ENCODE results near the gene NPAT.
A peak's percentile ranks its signal among the peaks of the same experiment; 100 is the strongest.

The NPAT gene

DNA sequence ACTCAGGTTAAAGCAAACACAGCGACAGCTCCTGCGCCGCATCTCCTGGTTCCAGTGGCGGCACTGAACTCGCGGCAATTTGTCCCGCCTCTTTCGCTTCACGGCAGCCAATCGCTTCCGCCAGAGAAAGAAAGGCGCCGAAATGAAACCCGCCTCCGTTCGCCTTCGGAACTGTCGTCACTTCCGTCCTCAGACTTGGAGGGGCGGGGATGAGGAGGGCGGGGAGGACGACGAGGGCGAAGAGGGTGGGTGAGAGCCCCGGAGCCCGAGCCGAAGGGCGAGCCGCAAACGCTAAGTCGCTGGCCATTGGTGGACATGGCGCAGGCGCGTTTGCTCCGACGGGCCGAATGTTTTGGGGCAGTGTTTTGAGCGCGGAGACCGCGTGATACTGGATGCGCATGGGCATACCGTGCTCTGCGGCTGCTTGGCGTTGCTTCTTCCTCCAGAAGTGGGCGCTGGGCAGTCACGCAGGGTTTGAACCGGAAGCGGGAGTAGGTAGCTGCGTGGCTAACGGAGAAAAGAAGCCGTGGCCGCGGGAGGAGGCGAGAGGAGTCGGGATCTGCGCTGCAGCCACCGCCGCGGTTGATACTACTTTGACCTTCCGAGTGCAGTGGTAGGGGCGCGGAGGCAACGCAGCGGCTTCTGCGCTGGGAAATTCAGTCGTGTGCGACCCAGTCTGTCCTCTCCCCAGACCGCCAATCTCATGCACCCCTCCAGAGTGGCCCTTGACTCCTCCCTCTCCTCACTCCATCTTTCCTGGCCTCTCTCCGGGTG, at the start of gene NPAT, which contains the start of gene ATM:
NPAT (minus strand) TSS at position 65 of the 774 bp plus-strand sequence. CDS start 102 bp downstream, outside the sequence.
ATM (plus strand) TSS at position 494 of the 774 bp plus-strand sequence. CDS start 4,558 bp downstream, outside the sequence.
- peaks cover 3% of the 10 kb centered on the region for H3K36me3 ChIP-seq (ENCODE audit: control insufficient read depth, low read depth, low read length)
- H3K27ac ChIP-seq (ENCODE audit: low read length), result peak within 1 kb of the TSS; percentile 95
- H3K27me3 ChIP-seq (ENCODE audit: control insufficient read depth, insufficient read depth, low read length), result no peaks in the 10 kb centered on the region
- H3K4me1 ChIP-seq (ENCODE audit: control insufficient read depth, low read depth, low read length), result peaks cover 42% of the 10 kb centered on the region
- no peaks in the 10 kb centered on the region for H3K9me3 ChIP-seq (ENCODE audit: control insufficient read depth, low read depth, low read length)
- H3K4me3 ChIP-seq (ENCODE audit: low read length), result peak within 1 kb of the TSS; percentile 98
- peak within 1 kb of the TSS; percentile 96 for H3K9ac ChIP-seq (ENCODE audit: low read length)

DNA sequence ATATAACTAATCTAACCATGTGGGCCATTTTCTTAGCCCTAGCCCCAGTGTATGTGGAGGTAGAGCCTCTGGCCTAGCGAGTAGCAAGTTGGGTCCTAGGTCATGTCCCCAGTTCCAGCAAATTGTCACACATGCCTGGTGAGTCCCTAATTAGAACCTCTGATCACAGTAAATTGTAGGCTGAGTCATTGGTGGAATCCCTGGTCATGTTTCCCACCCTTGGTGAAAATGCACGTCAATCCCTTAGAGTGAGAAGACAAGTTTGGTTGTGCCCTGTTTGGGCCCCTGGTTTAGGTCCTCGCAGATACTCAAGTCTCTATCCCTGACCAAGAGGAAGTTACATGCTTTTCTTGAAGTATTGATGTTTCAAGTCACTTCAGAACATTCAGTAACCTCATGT, 47.1 kb upstream of the NPAT start:
- no peaks in the 10 kb centered on the region for H3K9me3 ChIP-seq (ENCODE audit: control insufficient read depth, low read depth, low read length)
- no peak overlapping the region for H3K4me3 ChIP-seq (ENCODE audit: low read length)
- no peak overlapping the region for H3K9ac ChIP-seq (ENCODE audit: low read length)
- H3K36me3 ChIP-seq (ENCODE audit: control insufficient read depth, low read depth, low read length), result peaks cover 39% of the 10 kb centered on the region
- no peaks in the 10 kb centered on the region for H3K4me1 ChIP-seq (ENCODE audit: control insufficient read depth, low read depth, low read length)
- no peaks in the 10 kb centered on the region for H3K27me3 ChIP-seq (ENCODE audit: control insufficient read depth, insufficient read depth, low read length)
- no peak overlapping the region for H3K27ac ChIP-seq (ENCODE audit: low read length)

- no peak overlapping the region for H3K9ac ChIP-seq (ENCODE audit: low read length)
- no peak overlapping the region for H3K27ac ChIP-seq (ENCODE audit: low read length)
- no peak overlapping the region for H3K4me3 ChIP-seq (ENCODE audit: low read length)
- H3K9me3 ChIP-seq (ENCODE audit: control insufficient read depth, low read depth, low read length), result no peaks in the 10 kb centered on the region
- H3K27me3 ChIP-seq (ENCODE audit: control insufficient read depth, insufficient read depth, low read length), result no peaks in the 10 kb centered on the region
- peaks cover 73% of the 10 kb centered on the region for H3K36me3 ChIP-seq (ENCODE audit: control insufficient read depth, low read depth, low read length)
- no peaks in the 10 kb centered on the region for H3K4me1 ChIP-seq (ENCODE audit: control insufficient read depth, low read depth, low read length)
These were observed 30.7 kb upstream of the NPAT start for GRCh38 chr11:108253176-108253575.

DNA sequence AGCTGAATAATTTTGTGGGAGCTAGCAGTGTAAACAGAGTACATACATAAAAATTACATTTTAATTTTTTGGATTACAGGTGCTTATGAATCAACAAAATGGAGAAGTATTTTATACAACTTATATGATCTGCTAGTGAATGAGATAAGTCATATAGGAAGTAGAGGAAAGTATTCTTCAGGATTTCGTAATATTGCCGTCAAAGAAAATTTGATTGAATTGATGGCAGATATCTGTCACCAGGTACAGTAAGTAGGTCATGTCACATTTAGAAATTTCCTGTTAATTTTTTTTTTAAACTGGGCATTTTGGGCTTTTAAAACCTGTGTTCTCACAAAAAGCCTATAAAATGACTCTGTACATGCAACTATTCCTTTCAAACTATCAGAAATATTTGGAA, 24.4 kb upstream of the NPAT start:
- no peaks in the 10 kb centered on the region for H3K4me1 ChIP-seq (ENCODE audit: control insufficient read depth, low read depth, low read length)
- no peak overlapping the region for H3K9ac ChIP-seq (ENCODE audit: low read length)
- H3K4me3 ChIP-seq (ENCODE audit: low read length), result no peak overlapping the region
- H3K36me3 ChIP-seq (ENCODE audit: control insufficient read depth, low read depth, low read length), result peaks cover 44% of the 10 kb centered on the region
- H3K27ac ChIP-seq (ENCODE audit: low read length), result no peak overlapping the region
- H3K27me3 ChIP-seq (ENCODE audit: control insufficient read depth, insufficient read depth, low read length), result no peaks in the 10 kb centered on the region
- no peaks in the 10 kb centered on the region for H3K9me3 ChIP-seq (ENCODE audit: control insufficient read depth, low read depth, low read length)

GRCh38 chr11:108246308-108246707, 23.9 kb upstream of the NPAT start:
- Histone ChIP-seq H3K4me3 (ENCODE audit: low read length) (no peak overlapping the region), H3K9ac (ENCODE audit: low read length) (no peak overlapping the region), H3K4me1 (ENCODE audit: control insufficient read depth, low read depth, low read length) (no peaks in the 10 kb centered on the region), H3K9me3 (ENCODE audit: control insufficient read depth, low read depth, low read length) (no peaks in the 10 kb centered on the region), H3K36me3 (ENCODE audit: control insufficient read depth, low read depth, low read length) (peaks cover 41% of the 10 kb centered on the region), H3K27me3 (ENCODE audit: control insufficient read depth, insufficient read depth, low read length) (no peaks in the 10 kb centered on the region), H3K27ac (ENCODE audit: low read length) (no peak overlapping the region)

- H3K4me1 ChIP-seq (ENCODE audit: control insufficient read depth, low read depth, low read length), result no peaks in the 10 kb centered on the region
- no peak overlapping the region for H3K4me3 ChIP-seq (ENCODE audit: low read length)
- H3K27ac ChIP-seq (ENCODE audit: low read length), result no peak overlapping the region
- peaks cover 16% of the 10 kb centered on the region for H3K36me3 ChIP-seq (ENCODE audit: control insufficient read depth, low read depth, low read length)
- H3K9me3 ChIP-seq (ENCODE audit: control insufficient read depth, low read depth, low read length), result no peaks in the 10 kb centered on the region
- no peak overlapping the region for H3K9ac ChIP-seq (ENCODE audit: low read length)
- no peaks in the 10 kb centered on the region for H3K27me3 ChIP-seq (ENCODE audit: control insufficient read depth, insufficient read depth, low read length)
These were observed 20.0 kb upstream of the NPAT start for GRCh38 chr11:108242422-108242821.

DNA sequence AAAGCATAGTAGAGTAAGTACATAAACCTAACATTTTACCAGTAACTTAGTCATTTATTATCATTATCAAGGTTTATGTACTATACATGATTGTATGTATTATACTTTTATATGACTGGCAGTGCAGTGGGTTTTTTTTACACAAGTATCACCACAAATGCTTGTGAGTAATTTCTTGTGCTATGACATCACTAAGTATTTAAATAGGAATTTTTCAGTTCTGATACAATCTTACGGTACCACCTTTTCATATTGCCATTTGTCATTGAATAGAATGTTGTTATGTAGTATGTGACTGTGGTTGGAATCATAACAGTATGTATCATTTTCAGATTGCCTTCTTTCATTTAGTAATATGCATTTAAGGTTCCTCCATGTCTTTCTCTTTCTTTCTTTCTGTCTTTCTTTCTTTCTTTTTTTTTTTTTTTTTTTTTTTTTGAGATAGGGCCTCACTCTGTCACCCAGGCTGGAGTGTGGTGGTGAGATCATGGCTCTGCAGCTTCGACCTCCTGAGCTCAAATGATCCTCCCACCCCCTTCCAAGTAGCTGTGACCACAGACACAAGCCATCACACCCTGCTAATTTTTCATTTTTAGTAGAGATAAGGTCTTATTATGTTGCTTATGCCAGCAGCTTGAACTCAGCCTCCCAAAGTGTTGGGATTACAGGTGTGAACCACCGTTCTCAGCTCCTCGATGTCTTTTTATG, 19.0 kb upstream of the NPAT start:
- Histone ChIP-seq H3K36me3 (ENCODE audit: control insufficient read depth, low read depth, low read length) (peaks cover 17% of the 10 kb centered on the region), H3K4me3 (ENCODE audit: low read length) (no peak overlapping the region), H3K4me1 (ENCODE audit: control insufficient read depth, low read depth, low read length) (no peaks in the 10 kb centered on the region), H3K9me3 (ENCODE audit: control insufficient read depth, low read depth, low read length) (no peaks in the 10 kb centered on the region), H3K9ac (ENCODE audit: low read length) (no peak overlapping the region), H3K27ac (ENCODE audit: low read length) (no peak overlapping the region), H3K27me3 (ENCODE audit: control insufficient read depth, insufficient read depth, low read length) (no peaks in the 10 kb centered on the region)

DNA sequence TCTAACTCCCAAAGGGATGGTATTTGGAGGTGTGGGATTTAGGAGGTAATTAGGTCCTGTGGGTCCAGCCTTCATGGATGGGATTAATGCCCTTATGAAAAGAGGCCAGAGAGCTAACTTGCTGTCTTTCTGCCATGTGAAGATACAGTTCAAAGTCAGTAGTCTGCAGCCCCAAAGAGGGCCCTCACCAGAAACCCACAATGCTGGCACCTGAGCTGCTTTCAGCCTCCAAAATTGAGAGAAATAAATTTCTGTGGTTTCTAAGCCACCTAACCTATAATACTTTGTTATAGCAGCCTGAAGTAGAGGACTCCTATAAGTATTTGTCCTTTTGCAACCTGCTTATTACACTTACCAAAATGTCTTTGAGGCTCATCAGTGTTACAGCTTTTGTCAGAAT, 16.6 kb upstream of the NPAT start:
- H3K9ac ChIP-seq (ENCODE audit: low read length), result no peak overlapping the region

GRCh38 chr11:108237058-108237481, 14.6 kb upstream of the NPAT start:
- peaks cover 31% of the 10 kb centered on the region for H3K36me3 ChIP-seq (ENCODE audit: control insufficient read depth, low read depth, low read length)
- no peak overlapping the region for H3K4me3 ChIP-seq (ENCODE audit: low read length)

More for the DNA sequence above, 16.6 kb upstream of the NPAT start:
- Histone ChIP-seq H3K4me3 (ENCODE audit: low read length) (no peak overlapping the region), H3K27me3 (ENCODE audit: control insufficient read depth, insufficient read depth, low read length) (no peaks in the 10 kb centered on the region), H3K36me3 (ENCODE audit: control insufficient read depth, low read depth, low read length) (peaks cover 18% of the 10 kb centered on the region), H3K27ac (ENCODE audit: low read length) (no peak overlapping the region), H3K4me1 (ENCODE audit: control insufficient read depth, low read depth, low read length) (no peaks in the 10 kb centered on the region), H3K9me3 (ENCODE audit: control insufficient read depth, low read depth, low read length) (no peaks in the 10 kb centered on the region)

GRCh38 chr11:108235633-108236032, 13.2 kb upstream of the NPAT start:
- H3K27me3 ChIP-seq (ENCODE audit: control insufficient read depth, insufficient read depth, low read length), result no peaks in the 10 kb centered on the region
- H3K9ac ChIP-seq (ENCODE audit: low read length), result no peak overlapping the region
- no peaks in the 10 kb centered on the region for H3K9me3 ChIP-seq (ENCODE audit: control insufficient read depth, low read depth, low read length)
- H3K4me3 ChIP-seq (ENCODE audit: low read length), result no peak overlapping the region
- H3K27ac ChIP-seq (ENCODE audit: low read length), result no peak overlapping the region
- no peaks in the 10 kb centered on the region for H3K4me1 ChIP-seq (ENCODE audit: control insufficient read depth, low read depth, low read length)
- H3K36me3 ChIP-seq (ENCODE audit: control insufficient read depth, low read depth, low read length), result peaks cover 40% of the 10 kb centered on the region

More at GRCh38 chr11:108237058-108237481, 14.6 kb upstream of the NPAT start:
- H3K4me1 ChIP-seq (ENCODE audit: control insufficient read depth, low read depth, low read length), result no peaks in the 10 kb centered on the region
- no peaks in the 10 kb centered on the region for H3K9me3 ChIP-seq (ENCODE audit: control insufficient read depth, low read depth, low read length)
- no peak overlapping the region for H3K9ac ChIP-seq (ENCODE audit: low read length)
- H3K27ac ChIP-seq (ENCODE audit: low read length), result no peak overlapping the region
- no peaks in the 10 kb centered on the region for H3K27me3 ChIP-seq (ENCODE audit: control insufficient read depth, insufficient read depth, low read length)

DNA sequence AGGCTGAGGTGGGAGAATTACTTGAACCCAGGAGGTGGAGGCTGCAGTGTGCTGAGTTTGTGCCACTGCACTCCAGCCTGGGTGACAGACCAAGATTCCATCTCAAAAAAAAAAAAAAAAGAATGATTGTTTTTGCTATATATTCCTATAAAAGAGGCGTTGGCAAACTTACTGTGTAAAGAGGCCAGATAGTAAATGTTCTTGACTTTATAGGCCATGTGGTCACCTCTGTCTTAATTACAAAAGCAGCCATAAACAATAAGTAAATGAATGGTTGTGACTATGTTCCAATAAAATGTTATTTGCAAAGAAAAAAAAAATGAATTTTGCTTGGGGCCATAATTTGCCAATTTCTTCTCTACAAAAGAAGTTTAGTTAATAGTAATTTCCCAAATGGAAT, 12.8 kb upstream of the NPAT start:
- Histone ChIP-seq H3K27ac (ENCODE audit: low read length) (no peak overlapping the region), H3K4me3 (ENCODE audit: low read length) (no peak overlapping the region), H3K9me3 (ENCODE audit: control insufficient read depth, low read depth, low read length) (no peaks in the 10 kb centered on the region), H3K4me1 (ENCODE audit: control insufficient read depth, low read depth, low read length) (no peaks in the 10 kb centered on the region), H3K36me3 (ENCODE audit: control insufficient read depth, low read depth, low read length) (peaks cover 44% of the 10 kb centered on the region), H3K9ac (ENCODE audit: low read length) (no peak overlapping the region), H3K27me3 (ENCODE audit: control insufficient read depth, insufficient read depth, low read length) (no peaks in the 10 kb centered on the region)
